H1 (cell line): ENCODE measurements around the gene USP7.

Experiments used
- FOSL1 ChIP-seq: IDR thresholded peaks from 2 replicates; pipeline ENCODE4 v1.6.1; 2011; ENCODE audit warnings: mild to moderate bottlenecking, low read depth, low read length, moderate library complexity; ENCODE audit not compliant: insufficient read depth
- TF ChIP-seq, protein P1 (sequence below): IDR thresholded peaks from 2 replicates; pipeline ENCODE4 v1.6.1; 2011; ENCODE audit warnings: low read depth, mild to moderate bottlenecking, low read length; ENCODE audit not compliant: insufficient read depth

- TF ChIP-seq, protein P1, sequence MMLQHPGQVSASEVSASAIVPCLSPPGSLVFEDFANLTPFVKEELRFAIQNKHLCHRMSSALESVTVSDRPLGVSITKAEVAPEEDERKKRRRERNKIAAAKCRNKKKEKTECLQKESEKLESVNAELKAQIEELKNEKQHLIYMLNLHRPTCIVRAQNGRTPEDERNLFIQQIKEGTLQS: no peak
- TF ChIP-seq FOSL1: no peak
These were observed 85.2 kb downstream of the USP7 start for GRCh38 chr16:8878523-8878911.
